ENCODE results near the gene DNAJB5.

DNA sequence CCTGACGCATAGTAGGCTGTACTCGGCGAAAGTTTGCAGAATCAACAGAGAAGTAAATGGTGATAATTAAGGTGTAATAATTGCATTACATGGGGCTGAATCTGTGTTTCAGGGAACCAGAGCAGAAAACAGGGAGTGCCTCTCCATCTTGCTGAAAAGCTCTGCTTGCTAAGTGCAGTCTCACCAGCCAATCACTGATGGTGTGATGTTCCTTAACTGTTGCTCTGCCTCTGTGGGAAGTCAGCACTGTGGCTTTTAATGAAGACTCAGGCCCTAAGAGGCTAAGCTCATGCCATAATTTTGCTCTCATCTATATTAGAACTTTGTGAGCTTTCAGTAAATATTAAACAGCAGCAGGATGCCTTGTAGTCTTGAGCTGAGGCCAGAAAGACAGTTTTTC is 27.0 kb upstream of the DNAJB5 start:
- TF ChIP-seq CTCF (conservative IDR thresholded peaks at IDR 0.05; ENCODE audit: low read depth in 2 of 2): no peak
- TF ChIP-seq, protein P1, sequence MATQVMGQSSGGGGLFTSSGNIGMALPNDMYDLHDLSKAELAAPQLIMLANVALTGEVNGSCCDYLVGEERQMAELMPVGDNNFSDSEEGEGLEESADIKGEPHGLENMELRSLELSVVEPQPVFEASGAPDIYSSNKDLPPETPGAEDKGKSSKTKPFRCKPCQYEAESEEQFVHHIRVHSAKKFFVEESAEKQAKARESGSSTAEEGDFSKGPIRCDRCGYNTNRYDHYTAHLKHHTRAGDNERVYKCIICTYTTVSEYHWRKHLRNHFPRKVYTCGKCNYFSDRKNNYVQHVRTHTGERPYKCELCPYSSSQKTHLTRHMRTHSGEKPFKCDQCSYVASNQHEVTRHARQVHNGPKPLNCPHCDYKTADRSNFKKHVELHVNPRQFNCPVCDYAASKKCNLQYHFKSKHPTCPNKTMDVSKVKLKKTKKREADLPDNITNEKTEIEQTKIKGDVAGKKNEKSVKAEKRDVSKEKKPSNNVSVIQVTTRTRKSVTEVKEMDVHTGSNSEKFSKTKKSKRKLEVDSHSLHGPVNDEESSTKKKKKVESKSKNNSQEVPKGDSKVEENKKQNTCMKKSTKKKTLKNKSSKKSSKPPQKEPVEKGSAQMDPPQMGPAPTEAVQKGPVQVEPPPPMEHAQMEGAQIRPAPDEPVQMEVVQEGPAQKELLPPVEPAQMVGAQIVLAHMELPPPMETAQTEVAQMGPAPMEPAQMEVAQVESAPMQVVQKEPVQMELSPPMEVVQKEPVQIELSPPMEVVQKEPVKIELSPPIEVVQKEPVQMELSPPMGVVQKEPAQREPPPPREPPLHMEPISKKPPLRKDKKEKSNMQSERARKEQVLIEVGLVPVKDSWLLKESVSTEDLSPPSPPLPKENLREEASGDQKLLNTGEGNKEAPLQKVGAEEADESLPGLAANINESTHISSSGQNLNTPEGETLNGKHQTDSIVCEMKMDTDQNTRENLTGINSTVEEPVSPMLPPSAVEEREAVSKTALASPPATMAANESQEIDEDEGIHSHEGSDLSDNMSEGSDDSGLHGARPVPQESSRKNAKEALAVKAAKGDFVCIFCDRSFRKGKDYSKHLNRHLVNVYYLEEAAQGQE (IDR thresholded peaks at IDR 0.05; ENCODE audit: unreplicated experiment): no peak
- TF ChIP-seq POLR2AphosphoS5 (IDR thresholded peaks at IDR 0.05; ENCODE audit: low read depth): no peak
- TF ChIP-seq NANOG (IDR thresholded peaks at IDR 0.05; ENCODE audit: borderline replicate concordance): no peak
- no peak for TF ChIP-seq JUNB (IDR thresholded peaks at IDR 0.05; ENCODE audit: unreplicated experiment)
- TF ChIP-seq EZH2 (IDR thresholded peaks at IDR 0.05; ENCODE audit: low read depth, unreplicated experiment): no peak
- TF ChIP-seq CREB1 (CRISPR knock-in tag; IDR thresholded peaks at IDR 0.05; ENCODE audit: low read depth): no peak
- no peak for TF ChIP-seq ETS1 (IDR thresholded peaks at IDR 0.05)
- TF ChIP-seq ZNF331 (CRISPR knock-in tag; IDR thresholded peaks at IDR 0.05; ENCODE audit: low read depth): no peak
